Transverse colon (tissue), 3 donors: Measurements from ENCODE around the gene FAF2.

Experiments used
- POLR2A ChIP-seq: fragments of 450-650 bp; IDR thresholded peaks from one replicate; pipeline ENCODE4 v1.6.1; 2016; ENCODE audit warnings: antibody characterized with exemption, mild to moderate bottlenecking, moderate library complexity
- TF ChIP-seq, protein P1 (sequence below), 5 experiments: fragments of 200-600 bp in 3 of 5; fragments of 450-650 bp in 2 of 5; sonication (generic) in 3 of 5; IDR thresholded peaks; 1 replicate in 2 of 5; 2 replicates in 3 of 5; pipeline ENCODE4 v1.5.1; 2016 to 2017; ENCODE audit warnings: antibody characterized with exemption in 5 of 5, inconsistent platforms in 3 of 5, mild to moderate bottlenecking in 2 of 5, moderate library complexity in 1 of 5

DNA sequence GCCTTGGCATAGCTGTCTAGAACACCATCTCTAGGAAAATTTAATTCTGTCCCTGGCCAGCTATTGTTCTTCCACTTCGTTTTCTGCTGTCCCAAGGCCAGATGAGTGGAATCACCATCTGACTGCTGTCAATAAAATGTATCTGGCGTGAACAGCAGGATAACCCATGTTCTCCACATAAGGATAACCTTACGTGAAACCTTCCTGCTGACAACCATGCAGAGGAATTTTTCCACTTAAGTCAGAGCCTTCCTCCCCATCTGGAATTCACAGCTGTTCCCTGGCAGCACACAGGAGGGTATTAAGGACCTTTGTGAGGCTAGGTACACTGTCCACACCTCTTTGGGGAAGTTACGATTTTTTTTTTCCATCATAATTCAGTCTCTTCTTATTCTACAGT lies 60.4 kb downstream of the FAF2 start:
- TF ChIP-seq, protein P1, sequence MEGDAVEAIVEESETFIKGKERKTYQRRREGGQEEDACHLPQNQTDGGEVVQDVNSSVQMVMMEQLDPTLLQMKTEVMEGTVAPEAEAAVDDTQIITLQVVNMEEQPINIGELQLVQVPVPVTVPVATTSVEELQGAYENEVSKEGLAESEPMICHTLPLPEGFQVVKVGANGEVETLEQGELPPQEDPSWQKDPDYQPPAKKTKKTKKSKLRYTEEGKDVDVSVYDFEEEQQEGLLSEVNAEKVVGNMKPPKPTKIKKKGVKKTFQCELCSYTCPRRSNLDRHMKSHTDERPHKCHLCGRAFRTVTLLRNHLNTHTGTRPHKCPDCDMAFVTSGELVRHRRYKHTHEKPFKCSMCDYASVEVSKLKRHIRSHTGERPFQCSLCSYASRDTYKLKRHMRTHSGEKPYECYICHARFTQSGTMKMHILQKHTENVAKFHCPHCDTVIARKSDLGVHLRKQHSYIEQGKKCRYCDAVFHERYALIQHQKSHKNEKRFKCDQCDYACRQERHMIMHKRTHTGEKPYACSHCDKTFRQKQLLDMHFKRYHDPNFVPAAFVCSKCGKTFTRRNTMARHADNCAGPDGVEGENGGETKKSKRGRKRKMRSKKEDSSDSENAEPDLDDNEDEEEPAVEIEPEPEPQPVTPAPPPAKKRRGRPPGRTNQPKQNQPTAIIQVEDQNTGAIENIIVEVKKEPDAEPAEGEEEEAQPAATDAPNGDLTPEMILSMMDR (IDR thresholded peaks at IDR 0.05), result no peak
- no peak for TF ChIP-seq POLR2A
